Stimulated activated CD4-positive, alpha-beta T cell treated with anti-CD3 and anti-CD28 coated beads, Interleukin-2, amount 100 ng/mL, for 24 hours (primary cell): Measurements from ENCODE around the gene DMWD.
"Not testable (repeated sequence)": the region's sequence is repeated elsewhere in the genome, so short reads cannot be mapped to it uniquely, and the experiment has no call there.

ENCODE experiments used
- DNase-seq, 2 donors: peaks; one replicate each; pipeline ENCODE4 v3.0.0-alpha.2; 2020

DMWD gene

DNA sequence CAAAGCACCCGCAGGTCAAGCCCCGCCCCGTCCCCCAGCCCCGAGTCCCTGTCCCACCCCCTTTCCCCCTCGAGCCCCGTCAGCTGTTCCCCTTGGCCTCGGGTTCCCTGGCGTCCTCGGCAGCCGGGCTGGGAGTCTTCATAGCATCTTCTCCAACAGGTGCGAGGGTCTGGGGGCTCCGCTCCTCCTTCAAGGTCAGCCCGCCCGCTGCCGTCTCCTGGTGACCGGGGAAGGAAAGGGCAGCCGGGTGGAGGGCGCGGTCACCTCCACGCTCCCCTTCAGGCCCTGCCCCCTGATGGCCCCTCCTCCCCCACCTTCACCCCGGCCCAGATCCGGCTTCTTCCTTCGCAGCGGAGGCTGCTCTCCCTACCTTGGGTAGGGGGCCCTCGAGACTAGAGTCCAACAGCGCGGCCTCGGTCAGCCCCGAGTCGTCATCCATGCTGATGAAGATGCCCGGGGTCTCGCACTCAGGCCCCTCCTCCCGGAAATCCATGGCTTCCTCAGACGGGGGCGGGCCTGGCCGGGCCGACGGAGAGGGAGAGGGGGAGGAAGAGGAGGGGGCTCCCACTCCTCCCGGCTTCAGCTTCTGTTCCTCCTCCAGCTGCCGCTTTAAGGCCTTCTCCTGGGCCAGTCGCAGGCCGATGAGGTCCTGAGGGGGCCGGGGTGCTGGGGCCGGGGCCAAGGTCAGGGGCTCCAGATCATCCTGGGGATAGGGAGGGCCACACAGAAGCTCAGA lies 23.0 kb upstream of the DMWD start:
- DNase-seq, result no peak

DNA sequence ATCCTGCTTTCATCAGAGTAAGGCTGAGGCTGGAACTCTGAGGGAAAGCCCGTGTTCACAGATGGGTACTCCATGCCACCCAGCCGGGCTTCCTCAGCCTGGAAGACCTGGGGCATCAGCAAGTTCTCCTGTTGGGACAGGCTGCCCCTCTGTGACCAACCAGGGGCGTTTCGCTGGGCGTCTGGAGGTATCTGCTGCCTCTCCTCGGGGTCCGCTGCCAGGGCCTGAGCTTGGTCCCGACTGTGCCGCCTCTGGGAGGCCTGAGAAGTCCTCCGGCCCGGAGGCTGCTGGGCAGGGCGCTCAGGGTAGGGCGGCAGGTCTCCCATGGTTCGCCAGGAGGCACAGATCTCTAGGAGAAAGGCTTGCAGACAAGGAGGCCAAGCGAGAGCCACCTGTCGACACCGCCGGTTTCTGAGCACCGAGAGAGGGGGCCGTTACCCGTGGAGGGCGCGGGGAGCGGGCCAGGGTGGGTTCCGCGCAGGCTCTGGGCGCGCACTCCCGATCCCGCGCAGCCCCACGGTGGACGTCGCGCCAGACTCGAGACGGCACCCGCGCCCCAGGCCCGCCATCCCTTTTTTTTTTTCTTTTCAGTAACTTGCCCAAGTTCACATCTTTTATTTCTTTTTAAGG lies 22.3 kb upstream of the DMWD start, which contains the start of gene RSPH6A:
Gene RSPH6A (minus strand): TSS at position 458 of the 630 bp plus-strand sequence. CDS start 132 bp downstream, at position 326.
- no peak for DNase-seq

DNA sequence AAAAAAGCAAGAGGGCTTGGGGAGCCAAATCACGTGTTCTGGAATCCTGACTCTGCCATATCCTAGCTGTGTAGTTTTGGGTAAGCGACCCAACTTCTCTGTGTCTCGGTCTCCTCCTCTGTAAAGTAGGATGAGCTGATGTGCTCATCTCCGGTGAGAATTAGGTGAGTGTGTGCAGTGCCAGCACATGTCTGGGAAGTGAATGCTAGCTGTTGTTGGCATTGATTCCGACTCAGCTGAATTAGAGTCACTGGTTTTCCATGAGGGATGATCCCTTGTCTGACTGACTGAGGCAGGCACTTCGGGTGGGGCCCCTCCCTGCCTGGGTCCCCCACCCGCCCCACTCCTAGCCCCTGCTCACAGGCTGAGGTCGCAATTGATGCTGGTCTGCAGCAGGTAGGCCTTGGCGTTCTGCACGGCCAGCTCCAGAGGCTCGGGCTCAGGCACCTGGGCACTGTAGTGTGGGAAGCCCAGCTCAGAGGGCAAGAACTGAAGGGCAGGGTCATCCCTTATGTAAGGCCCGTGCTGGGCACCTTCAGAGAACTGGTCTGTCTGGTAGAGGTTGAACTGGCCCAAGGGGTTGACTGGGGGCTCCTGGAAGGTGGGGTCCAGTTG lies 21.6 kb upstream of the DMWD start:
- no peak for DNase-seq

DNA sequence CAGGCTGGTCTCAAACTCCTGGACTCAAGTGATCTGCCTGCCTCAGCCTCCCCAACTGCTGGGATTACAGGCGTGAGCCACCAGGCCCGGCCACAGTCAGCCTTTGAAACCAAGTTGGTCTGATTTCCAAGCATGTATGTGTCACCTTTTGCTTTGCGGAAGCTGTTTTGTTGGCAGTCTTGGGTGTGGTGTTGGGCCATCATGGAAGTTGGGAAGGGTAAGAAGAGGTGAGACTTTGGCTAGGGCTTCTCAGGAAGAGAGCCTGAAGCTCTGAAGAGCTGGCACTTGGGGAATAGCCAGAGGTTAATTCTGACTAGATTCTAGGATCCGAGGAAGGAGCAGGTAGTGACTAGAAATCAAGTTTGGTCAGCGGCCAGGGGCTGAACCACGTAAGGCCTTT lies 19.7 kb upstream of the DMWD start:
- DNase-seq, result no peak

DNA sequence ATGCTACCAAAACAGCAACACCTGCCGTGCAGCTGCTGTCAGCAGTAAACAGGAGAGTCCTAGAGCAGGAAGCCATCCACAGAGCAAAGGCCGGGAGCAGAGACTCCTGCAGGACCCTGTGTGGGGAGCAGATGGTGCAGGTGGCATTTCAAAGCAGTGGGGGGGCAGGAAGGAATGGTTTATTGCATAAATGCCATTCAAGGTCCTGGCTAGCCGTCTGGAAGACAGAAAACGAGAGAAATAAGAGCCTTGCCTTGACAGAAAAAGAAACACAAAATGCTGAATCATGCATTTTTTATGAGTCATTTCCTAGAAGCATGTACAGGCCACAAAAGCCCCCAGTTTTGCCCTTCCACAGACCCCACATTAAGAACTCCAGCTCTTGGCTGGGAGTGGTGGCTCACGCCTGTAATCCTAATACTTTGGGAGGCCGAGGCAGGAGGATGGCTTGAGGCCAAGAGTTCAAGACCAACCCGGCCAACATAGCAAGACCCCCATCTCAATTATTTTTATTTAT lies 17.1 kb upstream of the DMWD start:
- DNase-seq, result no peak

DNA sequence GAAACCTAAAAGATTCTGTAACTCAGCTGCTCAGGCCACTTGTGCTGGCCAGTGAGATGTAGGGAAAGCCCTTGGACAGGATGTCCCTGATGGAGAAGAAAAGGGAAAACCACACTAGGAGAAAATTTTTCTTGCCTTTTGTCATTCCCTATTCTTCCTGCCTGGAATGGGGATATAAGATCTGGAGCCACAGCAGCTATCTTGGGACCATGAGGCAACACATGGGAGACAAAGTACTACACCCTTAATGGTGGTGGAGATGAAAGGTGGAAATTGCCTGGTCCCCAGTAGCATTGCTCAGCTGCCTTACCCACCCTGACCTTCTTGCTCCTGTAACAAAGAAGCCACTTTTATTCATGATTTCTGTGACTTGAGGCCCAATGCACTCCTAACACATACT lies 13.1 kb upstream of the DMWD start:
- DNase-seq, result no peak

DNA sequence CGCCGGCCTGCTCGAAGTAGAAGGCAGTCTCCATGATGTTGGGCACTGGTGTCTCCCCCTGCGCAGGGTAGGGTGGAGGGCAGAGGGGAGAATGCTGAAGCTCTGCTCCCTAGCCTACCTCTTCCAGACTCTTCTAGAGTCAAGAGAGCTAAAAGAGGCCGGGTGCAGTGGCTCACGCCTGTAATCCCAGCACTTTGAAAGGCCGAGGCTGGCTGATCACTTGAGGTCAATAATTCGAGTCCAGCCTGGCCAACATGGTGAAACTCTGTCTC lies 12.2 kb upstream of the DMWD start:
- no peak for DNase-seq

DNA sequence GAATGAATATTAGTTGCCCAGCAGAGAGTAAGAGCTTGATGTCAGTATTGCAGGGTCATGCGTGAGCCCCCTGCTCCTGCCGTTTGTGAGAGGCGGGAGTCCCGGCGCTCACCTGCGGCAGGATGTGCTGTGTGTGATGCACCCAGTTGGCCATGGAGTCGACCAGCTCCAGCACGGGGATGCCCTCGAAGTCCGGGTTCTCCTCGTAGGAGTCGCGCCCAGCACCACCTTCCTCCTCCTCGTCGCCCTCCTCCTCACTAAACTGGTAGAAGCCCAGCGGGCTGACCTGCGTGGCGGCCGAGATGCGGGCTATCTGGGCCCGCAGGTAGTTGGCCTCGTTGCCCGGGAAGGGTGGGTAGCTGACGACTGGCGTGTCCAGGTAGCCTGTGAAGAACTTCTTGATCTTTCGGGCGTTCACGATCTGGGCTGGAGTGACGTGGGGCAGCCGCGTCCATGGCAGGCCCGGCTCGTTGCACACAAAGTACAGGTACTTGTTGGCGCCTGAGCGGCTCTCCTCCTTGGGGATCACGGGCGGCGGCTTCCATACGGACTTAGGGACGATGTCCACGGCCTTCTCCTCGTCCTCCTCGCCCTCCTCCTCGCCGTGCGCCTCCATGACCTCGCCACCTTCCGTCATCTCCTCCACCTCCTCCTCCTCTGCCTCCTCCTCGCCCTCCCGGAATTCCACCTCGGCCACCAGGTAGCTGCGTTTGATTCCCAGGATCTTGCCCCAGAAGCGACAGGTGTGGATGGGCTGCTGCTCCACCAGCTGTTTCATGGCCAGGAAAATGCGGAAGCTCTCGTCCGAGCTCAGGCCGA lies 11.7 kb upstream of the DMWD start:
- no peak for DNase-seq

DNA sequence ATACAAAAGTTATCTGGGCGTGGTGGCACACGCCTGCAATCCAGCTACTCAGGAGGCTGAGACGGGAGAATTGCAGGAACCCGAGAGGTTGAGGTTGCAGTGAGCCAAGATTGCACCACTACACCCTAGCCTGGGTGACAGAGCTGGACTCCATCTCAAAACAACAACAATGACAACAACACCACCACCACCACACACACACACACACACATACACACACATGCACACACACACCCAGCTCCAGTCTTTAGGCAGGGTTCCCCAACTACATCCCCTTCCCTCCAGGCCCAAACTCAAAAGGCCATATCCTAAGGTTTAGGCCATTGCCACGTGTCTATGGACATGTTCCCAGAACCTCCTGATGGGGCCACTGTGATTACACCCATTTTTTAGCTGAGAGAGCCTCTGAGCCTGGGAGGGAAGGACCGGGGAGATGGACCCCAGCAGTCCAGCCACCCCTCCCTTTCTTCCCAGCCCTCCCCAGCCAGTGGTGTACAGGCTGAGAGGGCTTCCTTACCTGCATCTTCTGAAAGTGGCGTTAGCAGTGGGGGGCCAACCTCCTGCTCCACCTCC lies 9.0 kb upstream of the DMWD start:
- DNase-seq, result no peak

DNA sequence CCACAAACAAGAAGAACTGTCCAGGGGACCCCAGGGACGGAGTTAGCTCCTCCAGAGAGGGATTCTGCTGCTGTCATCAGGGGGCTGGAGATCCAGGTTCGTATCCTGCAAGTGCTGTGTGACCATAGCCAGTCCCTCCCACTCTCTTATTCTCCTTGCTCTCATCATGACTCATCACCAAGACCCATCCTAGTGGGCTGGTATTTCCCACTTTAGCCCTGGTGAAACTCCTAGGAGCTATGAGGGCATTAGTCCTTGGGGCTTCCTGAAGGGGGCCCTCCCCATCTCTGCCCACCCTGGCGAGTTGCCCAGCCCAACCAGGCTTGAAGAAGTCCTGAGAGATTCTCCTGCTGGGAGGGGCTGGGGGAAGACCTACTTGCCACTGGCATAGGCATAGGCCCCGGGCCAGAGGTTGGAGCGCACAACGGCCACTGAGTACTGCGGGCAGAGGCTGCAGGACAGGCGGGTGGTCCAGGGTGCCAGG lies 7.5 kb upstream of the DMWD start:
- no peak for DNase-seq

DNA sequence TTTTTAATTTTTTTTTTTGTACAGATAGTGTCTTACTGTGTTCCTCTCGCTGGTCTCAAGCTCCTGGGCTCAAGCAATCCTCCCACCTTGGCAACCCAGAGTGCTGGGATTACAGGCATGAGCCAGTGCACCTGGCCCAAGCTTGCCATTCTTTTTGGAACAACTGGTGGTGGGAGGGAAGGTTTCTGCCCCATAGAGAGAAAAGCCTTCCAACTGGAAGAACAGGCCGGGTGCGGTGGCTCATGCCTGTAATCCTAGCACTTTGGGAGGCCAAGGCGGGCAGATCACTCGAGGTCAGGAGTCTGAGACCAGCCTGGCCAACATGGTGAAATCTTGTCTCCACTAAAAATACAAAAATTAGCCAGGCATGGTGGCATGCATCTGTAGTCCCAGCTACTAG lies 6.9 kb upstream of the DMWD start:
- DNase-seq, result not testable (repeated sequence)

DNA sequence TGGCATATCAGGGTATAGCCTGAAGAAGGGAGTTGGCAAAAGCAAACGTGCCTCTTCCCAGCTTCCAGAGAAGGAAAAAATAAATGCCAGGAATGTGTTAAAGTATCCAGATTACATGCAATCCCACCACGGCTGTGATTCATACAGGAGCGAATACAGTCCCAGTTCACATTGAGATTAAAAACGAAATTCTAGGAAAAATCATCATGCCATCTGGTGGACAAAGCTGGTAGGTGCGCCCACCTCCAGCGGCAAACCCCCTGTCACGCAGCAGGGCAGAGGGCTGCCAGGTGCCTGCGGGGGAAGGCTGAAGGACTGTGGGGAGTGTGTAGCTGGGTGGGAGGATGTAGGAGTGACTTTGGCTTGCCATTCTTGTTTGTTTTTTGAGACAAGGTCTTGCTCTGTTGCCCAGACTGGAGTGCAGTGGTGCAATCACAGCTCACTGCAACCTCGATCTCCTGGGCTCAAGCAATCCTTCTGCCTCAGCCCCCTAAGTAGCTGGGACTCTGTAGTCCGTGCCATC lies 6.4 kb upstream of the DMWD start:
- peak; percentile 68 to 69 for DNase-seq

DNA sequence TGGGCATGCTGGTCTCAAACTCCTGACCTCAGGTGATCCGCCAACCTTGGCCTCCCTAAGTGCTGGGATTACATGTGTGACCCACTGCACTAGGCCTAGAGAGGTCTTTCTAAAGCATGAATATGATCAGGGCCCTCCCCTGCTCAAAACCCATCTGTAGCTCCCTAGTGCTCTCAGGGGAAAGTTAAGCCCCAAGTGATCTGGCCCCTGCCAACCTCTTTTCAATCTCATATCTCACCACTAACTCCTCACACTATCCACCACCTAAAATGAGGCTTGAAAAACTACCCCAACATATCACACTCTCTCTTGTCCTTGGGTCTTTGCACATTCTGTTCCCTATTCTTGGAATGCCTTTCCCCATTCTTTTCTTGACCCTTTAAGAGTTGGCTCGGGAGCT lies 2.0 kb upstream of the DMWD start:
- DNase-seq, result no peak

DNA sequence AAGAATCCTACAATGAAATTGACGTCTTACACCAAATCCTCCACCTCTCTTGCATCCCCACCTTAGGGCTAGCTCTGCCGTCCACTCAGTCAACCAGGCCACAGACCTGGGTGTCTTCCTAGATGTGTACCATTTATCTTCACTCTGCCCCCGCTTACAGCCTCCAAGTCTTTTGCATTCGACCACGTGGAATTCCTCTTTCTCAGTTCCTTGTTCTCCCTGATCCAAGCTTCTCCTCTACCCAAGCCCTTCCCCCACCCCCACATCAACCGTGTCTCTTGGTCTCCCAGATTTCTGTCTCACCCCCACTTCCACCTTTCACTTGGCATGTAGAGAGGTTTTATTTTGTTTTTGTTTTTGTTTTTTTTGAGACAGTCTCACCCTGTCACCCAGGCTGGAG lies 1.2 kb upstream of the DMWD start:
- no peak for DNase-seq

DNA sequence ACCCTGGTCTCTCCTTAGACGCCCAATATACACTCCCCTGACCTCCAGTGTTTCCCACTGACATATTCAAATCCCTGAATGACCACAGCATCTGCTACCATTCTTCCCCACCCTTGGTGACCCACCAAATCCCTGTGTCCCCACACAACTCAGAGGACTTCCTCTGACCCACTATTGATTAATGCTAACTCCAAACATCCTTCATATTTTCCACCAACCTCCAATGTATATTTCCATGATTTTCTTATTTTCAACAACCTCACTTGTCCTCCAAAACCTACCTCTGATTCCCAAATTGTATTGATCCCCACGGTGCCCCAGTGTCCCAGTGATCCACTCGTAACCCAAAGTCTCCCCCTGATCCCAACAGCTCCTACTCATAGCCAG lies 526 bp upstream of the DMWD start:
- no peak for DNase-seq

DNA sequence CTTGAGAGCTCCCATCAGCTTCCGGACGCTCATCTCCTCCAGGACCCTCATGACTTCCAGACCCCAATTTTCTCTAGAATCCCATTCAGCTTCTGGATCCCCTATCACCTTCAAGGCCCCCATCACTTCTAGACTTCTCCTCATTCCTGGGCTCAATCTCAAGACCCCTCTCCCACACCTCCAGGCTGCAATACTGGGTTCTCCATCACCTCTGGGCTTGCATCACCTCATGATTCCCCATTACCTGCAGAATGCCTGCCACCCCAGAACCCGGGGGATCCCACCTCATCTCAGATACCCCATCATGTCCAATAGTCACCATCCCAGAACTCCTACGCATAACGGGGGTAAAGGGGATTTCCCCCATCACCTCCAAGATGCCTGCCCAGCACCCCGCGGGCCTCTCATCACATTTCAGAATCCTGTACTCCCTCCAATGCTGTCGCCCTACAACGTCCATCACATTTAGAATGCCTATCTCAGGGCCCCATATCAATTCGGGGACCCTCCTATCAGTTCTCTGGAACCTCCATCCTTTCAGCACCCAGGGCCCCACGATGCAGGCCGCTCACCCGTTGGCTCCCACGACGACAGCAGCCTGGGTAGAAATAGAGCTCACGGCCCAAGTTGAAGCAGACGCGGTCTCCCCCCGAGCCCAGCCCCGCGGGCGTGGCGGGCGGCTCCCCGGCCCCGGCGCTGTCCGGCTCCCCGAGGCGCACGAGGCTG lies 738 bp downstream of the DMWD start:
- DNase-seq, result peak in 1 of 2 donors; percentile 31

DNA sequence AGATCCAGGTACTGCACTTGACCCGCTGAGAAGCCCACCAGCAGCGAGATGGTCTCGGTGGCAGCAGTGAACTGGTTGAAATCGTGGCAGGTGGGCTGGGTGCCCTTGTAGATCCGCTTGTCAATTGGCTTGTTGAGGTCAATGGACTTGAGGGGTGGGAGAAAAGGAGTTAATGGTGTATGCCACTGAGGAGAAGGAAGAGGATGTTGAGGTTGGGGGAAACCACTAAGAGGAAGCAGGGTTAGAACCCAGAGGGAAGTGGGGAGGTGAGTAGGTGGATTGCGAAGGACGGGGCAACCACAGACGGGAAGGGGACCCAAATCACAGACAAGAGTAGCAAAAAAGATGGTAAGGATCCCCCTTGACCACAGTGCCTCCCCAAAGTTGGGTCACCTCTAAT lies 1.7 kb downstream of the DMWD start:
- DNase-seq, result no peak

DNA sequence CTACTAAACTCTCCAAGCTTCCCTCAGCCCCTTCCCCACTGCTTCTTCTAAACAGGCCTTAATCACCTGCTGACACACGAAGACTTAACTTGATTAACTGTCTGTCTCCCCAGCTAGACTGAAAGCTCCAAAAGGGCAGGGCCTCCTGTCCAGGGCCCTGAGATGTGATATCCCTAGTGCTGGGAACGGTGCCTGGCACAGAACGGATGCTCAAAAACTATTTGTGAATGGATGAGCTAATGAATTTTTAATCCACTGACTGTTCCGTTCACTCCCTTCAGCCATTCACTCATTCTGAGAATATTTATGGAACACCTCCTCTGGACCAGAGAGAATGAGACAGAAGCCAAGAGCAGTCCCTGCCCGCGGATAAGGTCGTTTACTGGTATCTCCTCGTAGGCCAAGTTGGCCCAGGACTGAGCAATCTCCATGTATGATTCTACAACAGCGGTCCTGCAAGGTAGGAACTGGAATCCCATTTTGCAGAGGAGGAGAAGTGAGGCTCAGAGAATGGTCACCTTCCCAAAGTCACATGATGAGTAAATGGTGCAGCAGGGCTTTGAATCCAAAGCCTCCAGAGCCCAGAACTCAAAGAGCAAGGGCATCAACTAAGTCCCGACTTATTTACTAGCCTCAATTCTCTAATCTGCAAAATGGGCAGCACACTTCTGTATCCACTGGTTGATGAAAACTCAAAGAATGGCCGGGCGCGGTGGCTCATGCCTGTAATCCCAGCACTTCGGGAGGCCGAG lies 3.4 kb downstream of the DMWD start:
- no peak for DNase-seq

DNA sequence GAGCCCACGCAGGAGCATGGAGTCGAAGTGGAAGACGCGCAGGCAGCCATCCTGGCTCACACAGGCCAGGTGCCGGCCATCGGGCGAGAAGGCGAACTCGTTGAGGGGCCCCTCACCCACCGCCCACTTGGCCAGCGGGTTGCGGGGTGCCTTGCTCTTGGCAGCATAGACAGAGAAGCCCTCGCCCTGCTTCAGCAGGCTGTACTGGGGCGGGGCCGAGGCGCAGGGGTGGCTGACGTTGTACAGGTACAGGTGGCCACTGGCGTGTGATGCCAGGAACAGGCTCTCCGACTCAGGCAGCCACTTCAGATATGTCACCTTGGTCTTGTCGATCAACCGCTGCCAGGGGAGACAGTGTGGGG lies 6.1 kb downstream of the DMWD start:
- DNase-seq, result no peak

DNA sequence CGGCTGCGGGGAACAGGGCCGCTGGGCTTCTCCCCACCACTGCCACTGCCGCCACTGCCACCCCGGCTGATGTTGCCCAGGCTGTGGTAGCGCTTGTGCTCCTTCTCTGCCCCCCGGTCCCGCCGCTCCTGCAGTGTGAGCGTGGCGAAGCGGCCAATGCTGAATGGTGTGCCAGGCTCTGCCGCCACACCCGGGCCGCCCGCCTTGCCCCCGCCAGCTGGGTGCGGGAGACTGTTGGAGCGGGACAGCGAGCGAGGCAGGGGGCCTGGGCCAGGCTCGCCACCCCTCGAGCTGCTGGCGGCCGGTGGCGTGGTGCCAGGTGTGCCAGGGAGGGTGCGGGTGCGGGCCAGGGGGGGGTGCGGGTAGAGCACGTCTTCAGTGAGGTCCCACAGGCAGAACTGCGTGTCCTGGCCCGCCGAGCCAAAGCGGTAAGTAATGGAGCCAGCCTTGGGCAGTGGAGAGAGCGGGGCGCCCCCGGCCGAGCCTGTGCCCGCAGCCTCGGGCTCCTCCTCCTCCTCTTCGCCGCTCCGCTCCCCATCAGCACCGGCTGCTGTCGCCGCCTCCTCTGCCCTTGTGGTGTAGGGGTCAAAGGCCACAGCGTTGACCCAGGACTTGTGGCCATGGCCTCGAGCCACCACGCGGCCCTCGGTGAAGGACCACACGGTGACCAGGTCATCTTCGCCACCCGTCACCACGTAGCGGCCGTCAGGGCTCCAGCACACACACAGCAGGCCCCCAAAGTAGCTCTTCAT lies 6.7 kb downstream of the DMWD start:
- no peak for DNase-seq

DNA sequence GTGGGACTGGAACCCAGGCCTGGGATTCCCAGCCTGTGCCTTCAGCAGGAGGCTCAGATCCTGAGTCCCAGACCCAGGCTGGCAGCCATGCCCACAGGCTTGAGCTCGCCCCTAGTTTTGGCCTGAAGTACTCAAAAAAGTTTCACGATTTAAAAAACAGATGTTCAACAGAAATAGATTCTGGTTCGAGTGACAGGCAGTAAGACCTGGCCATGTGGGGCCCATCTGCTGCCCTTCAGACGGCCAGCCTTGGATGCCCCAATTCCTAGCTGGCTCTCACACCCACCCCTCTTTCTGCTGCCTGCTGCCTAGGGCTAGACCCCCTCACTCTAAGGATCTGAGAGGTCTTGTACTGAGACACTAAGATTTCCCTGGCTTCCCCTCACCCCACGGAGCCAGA lies 7.5 kb downstream of the DMWD start:
- no peak for DNase-seq
